Thyroid gland (tissue), 4 donors: ENCODE data around the gene CAPN10.

ENCODE experiments used
- POLR2A ChIP-seq, 2 donors: fragments of 450-650 bp; IDR thresholded peaks; one replicate each; pipeline ENCODE4 v1.6.1; 2017; ENCODE audit warnings: antibody characterized with exemption in 2 of 2, mild to moderate bottlenecking in 2 of 2, moderate library complexity in 1 of 2
- TF ChIP-seq, protein P1 (sequence below), 6 experiments: fragments of 200-600 bp in 3 of 6; fragments of 450-650 bp in 3 of 6; sonication (generic) in 3 of 6; IDR thresholded peaks; one replicate each; pipeline ENCODE4 v1.5.1; 2016 to 2019; ENCODE audit warnings: antibody characterized with exemption in 6 of 6, mild to moderate bottlenecking in 2 of 6, inconsistent platforms in 1 of 6, moderate library complexity in 1 of 6

DNA sequence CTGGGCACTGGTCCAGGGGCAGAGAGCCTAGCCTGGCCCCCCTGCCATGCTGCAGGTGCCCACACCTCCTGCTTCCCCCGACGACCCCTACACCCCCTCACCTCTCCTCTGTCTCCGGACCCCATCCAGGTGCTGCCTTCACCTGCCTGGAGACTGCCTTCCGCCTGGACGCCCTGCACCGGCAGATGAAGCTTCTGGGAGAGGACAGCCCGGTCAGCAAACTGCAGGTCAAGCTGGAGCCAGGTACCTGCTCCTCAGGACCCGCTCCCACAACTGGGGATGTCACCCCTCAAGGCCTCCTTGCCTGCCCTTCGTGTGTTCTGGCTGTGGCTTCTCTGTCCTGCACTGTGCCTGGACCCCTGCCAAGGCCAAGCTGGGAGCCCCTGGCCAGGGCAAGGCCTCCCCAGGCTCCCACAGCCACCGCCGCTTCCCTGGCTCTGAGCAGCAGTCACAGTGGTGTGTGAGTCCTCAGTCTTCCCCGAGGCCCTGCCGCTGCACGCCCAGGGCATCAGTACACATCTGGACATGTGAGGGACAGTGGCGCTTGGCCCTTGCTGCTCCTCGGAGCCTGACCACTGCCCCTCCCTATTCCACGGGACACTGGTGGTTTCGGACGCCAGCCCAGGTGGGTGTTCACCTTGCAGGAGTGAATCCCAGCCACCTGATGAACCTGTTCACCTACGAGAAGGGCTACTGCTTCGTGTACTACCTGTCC, 12.0 kb upstream of the CAPN10 start:
- TF ChIP-seq, protein P1, sequence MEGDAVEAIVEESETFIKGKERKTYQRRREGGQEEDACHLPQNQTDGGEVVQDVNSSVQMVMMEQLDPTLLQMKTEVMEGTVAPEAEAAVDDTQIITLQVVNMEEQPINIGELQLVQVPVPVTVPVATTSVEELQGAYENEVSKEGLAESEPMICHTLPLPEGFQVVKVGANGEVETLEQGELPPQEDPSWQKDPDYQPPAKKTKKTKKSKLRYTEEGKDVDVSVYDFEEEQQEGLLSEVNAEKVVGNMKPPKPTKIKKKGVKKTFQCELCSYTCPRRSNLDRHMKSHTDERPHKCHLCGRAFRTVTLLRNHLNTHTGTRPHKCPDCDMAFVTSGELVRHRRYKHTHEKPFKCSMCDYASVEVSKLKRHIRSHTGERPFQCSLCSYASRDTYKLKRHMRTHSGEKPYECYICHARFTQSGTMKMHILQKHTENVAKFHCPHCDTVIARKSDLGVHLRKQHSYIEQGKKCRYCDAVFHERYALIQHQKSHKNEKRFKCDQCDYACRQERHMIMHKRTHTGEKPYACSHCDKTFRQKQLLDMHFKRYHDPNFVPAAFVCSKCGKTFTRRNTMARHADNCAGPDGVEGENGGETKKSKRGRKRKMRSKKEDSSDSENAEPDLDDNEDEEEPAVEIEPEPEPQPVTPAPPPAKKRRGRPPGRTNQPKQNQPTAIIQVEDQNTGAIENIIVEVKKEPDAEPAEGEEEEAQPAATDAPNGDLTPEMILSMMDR (IDR thresholded peaks at IDR 0.05): no peak
- no peak for TF ChIP-seq POLR2A (IDR thresholded peaks at IDR 0.05)
